Suppressor macrophage treated with lipopolysaccharide for 1 hour (primary cell): ENCODE data around the gene STIM2.
"Not testable (repeated sequence)": the region's sequence is repeated elsewhere in the genome, so short reads cannot be mapped to it uniquely, and the experiment has no call there.

ENCODE experiments used
- DNase-seq, 3 donors: peaks; one replicate each; pipeline ENCODE4 v3.0.0-alpha.2; 2020 to 2022

Gene STIM2

DNA sequence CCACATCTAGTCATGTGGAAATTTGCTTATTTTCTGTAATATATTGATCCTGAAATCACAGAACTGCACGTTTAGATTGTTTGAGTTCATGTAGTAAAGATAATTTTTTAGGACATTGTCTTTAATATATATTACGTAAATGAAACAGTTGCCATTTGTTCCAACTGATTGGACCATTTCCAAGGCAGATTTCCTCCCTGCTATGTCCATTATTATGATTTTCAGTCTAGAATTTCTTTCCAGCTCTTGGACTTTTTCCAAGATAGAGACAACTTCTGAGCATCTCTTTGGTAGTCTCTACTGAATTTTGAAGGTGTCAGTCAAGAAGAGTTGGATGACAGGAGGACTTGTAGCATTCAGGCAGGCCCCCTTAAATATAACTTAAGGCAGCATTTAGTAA lies 94.6 kb downstream of the STIM2 start:
- DNase-seq: no peak

- no peak for DNase-seq
These were observed 98.4 kb downstream of the STIM2 start for GRCh38 chr4:26958925-26959653.

GRCh38 chr4:26959654-26960047 lies 99.0 kb downstream of the STIM2 start:
- no peak for DNase-seq

DNA sequence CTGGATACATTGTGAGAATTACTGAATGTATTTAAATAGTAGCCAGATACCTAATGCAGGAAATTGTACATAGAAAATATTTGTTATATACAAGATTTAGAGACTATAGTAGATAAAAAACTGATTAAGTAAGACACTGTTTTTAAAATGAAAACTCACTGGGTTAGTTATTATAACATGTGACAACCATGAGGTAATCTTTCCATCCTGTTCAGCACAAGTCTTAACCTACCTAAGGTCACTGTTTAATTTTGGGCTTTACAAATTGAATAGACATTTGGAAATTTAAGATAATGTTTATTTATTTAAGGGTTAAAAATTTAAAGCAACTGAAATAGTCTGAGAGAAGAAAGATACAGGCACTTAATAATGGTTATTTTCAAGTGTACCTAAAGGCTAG lies 102.1 kb downstream of the STIM2 start:
- no peak for DNase-seq

DNA sequence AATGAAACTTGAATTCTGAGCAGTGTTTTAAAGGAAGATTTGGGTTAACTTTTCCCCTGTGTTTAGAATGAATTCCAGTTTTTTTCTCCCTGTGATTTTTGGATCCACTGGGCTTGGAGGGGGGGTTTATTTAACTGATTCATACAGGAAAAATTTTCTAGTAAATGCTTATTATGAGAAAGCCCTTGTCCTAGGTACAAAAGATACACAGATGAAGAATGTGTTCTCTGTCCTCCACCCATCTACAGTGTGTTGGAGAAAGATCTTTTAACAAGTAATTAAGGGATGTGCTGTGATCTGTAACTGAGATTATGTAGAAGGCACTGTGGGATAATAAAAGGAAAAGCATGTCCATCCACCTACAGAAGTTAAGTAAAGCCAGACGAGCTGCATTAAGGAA lies 103.9 kb downstream of the STIM2 start:
- DNase-seq: no peak

- no peak for DNase-seq
These were observed 104.4 kb downstream of the STIM2 start for GRCh38 chr4:26964994-26965393.

DNA sequence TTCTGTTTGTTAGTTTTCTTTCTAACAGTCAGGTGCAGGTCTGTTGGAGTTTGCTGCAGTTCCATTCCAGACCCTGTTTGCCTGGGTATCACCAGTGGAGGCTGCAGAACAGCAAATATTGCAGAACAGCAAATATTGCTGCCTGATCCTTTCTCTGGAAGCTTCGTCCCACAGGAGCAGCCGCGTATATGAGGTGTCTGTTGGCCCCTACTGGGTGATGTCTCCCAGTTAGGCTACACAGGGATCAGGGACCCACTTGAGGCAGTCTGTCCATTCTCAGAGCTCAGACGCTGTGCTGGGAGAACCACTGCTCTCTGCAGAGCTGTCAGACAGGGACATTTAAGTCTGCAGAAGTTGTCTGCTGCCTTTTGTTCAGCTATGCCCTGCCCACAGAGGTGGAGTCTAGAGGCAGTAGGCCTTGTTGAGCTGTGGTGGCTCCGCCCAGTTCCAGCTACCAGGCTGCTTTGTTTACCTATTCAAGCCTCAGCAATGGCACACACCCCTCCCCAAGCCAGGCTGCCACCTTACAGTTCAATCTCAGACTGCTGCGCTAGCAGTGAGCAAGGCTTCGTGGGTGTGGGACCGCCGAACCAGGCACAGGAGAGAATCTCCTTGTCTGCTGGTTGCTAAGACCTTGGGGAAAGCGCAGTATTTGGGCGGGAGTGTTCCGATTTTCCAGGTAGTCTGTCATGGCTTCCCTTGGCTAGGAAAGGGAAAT lies 115.0 kb downstream of the STIM2 start:
- not testable (repeated sequence) for DNase-seq

DNA sequence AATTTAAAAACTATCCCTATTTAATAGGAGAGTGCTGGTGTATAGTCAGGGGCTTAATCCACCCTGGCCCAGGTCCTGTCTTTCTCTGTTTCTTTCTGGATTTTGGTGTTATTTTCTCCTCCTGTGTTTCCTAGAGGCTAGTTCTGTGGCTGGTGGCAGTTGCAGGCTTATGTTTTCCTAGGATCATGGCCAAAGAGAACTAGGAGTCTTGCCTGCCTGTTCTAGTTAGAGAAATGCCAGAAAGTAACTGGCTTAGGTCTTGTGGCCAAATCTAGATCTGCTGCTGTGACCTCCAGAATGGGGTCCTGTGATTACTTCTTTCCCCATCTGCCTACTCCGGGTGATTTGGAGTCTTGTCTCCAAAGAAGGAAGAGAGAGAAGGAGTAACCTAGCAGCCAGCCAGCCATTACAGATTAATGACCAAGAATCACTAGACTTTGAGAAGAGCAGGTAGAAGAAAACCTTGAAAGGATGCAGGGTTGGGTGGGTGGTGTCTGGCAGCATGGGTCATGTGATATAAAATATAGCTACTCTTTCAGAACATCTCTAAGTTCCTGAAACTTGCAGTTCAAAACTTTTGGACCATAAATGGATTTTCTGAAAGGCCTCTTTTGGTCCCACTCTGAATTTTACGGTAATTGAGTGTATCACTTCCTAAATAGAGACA lies 117.9 kb downstream of the STIM2 start:
- DNase-seq: no peak

DNA sequence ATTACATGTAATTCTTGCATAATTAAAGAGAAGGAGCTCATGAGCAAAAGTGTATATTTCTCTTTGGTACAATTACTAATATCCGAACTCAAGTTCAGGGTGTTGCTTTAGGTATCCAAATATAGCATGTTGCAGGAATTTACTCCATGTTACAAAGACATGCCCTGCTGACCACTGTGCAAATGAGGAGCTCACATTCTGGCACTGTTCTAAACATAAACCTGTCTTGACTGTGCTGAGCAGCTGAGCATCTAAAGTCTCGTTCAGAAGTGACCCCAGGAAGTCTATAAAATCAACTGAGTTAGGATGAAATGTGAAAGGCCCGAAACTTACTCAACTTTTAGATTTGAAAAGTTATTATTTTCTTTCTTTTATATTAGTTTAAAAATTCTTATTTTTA lies 124.3 kb downstream of the STIM2 start:
- DNase-seq: no peak

DNA sequence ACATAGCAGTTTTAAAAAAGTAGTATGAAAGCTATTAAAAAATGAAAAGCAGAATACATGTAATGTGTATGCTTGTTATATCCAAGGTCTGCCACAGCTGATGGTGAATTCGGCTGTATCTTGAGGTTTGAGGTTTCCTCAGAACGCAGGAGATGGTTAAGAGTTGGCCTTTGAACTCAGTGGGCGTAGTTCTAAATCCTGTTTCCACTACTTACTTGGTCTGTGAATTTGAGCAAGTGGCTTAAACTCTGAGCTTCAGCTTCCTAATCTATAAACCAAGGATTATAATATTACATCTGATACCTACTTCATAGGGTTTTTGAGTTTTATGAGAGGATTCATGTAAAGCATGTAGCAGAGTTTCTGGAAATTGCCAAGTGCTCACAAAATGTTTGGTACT lies 125.2 kb downstream of the STIM2 start:
- no peak for DNase-seq

DNA sequence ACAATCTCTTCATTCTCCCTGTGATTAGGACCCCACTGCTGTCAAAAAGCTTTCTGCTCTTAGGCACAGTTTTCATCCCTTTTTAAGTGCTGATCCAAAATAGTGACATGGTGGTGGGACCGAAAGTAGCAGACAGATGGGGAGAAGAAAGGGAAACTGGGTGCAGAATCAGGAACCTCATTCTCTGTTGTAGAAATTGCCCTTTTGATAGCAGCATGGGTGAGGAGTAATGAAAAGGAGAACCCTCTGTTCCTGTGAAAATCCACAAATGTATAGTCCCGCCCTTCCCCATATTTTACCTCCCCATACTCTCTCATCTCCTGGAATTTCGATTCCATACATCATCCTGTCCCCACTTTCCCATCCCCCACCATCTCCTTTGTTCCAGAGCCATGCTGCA lies 126.5 kb downstream of the STIM2 start:
- no peak for DNase-seq

DNA sequence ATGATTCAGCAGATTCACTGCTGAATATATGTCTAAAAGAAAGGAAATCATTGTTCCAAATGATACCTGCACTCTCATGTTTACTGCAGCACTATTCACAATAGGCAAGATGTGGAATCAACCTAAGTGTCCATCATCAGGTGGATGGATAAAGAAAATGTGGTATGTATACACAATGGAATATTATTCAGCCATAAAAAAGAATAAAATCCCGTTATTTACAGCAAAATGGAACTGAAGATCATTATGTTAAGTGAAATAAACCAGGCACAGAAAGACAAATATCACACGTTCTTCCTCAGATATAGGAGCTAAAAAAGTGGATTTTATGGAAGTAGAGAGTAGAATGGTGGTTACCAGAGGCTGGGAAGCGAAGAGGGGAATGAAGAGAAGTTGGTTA lies 130.4 kb downstream of the STIM2 start:
- no peak for DNase-seq

GRCh38 chr4:26992657-26993361 lies 132.2 kb downstream of the STIM2 start:
- DNase-seq: peak; percentile 11 to 21 (median 12)

GRCh38 chr4:26993539-26993938 lies 132.9 kb downstream of the STIM2 start:
- no peak for DNase-seq

GRCh38 chr4:26993967-26994366 lies 133.3 kb downstream of the STIM2 start:
- no peak for DNase-seq

GRCh38 chr4:26995316-26995715 lies 134.7 kb downstream of the STIM2 start:
- DNase-seq: no peak

DNA sequence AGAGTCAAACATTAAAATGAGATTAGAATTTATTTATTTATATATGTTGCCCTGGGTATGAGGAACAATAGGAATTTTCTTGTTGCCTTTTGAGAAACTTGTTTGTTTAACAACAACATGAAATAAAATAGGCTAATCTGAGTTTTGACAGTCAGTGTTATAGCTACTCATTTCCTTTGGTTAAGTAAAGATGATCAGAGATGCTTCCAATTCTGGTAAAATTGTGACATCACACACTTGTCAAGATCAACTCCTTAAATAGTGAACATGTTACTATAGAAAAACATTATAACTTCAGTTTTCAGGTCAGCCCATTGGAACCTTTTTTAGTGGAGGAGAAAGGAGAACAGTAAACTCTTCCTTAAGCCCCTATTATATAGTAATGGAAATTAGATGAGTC lies 136.1 kb downstream of the STIM2 start:
- no peak for DNase-seq

DNA sequence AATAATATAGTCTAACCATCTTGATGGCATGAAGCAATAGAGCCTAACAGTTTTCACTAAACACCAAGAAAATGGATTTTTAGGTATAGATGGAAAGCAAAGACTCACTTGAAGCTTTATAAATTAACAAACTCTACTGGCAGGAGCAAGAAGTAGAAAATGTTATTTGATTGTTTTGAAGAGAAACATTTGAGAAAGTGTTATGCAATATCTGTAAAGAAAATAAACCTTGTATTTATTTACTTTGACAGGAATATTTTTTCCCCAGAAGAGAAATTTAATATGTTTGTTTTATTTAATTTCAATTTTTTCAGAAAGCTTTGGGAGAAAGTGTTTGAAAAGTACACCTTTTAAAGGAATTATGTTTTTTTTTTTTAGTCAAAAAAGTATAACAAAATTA lies 139.0 kb downstream of the STIM2 start:
- DNase-seq: no peak

DNA sequence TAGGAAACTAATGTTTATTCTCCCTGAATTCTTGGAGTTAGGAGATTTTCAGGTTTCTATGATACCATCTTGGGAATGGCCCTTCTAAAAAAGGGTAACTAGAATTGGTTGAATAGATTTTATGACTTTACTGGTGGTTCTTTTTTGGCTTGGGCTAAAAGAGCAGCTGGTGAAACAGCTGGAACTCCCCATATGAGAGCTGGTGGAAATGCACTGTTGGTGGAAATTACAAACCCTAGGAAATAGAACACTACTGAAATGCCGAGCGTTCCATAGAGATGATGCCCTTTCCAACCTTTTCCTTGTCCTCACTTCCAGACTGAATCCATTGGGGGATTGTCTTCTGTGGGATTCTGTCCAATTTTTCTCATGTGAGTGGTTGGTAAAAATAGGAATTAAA lies 139.5 kb downstream of the STIM2 start:
- DNase-seq: no peak

GRCh38 chr4:27000820-27001219 lies 140.2 kb downstream of the STIM2 start:
- DNase-seq: no peak

GRCh38 chr4:27001398-27002164 lies 140.9 kb downstream of the STIM2 start:
- DNase-seq: no peak

DNA sequence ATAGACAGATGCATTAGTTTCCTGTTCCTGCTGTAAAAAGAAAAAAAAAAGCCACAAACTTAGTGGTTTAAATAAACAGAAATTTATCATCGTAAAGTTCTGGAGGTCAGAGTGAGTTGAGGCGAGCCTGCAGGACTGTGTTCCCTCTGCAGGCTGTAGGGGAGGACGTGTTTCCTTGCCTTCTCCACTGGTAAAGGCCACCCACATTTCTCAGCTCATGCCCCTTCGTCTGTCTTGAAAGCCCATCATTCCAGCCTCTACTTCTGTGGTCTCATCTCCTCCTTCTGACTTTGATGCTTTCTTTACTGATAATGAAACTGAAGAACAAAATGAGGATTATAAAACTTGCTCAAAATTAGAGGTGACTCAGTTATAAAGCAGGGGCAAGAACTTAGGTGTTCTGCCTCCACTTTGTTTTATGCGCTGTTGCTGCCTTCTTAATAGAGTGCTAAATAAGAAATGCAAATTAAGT lies 143.0 kb downstream of the STIM2 start:
- DNase-seq: no peak

- peak in 2 of 3 donors; percentile 13 to 45 for DNase-seq
These were observed 144.9 kb downstream of the STIM2 start for GRCh38 chr4:27005501-27005900.
